Endothelial cell of umbilical vein (primary cell): ENCODE results near the gene IQCB1.

ENCODE experiments used
- CTCF ChIP-seq, 2 donors: IDR thresholded peaks; 1 replicate in 1 of 2; 2 replicates in 1 of 2; pipeline ENCODE4 v1.5.1; 2011; ENCODE audit warnings: low read length in 2 of 2, mild to moderate bottlenecking in 2 of 2, moderate library complexity in 2 of 2, control low read depth in 1 of 2, inconsistent platforms in 1 of 2, low read depth in 1 of 2; ENCODE audit not compliant: insufficient read depth in 1 of 2; ENCODE audit errors: extremely low read depth in 1 of 2
- EZH2 ChIP-seq: IDR thresholded peaks from 2 replicates; pipeline ENCODE4 v1.6.1; 2012; ENCODE audit warnings: borderline replicate concordance, low read depth, mild to moderate bottlenecking, moderate library complexity, low read length, inconsistent platforms; ENCODE audit not compliant: severe bottlenecking
- POLR2A ChIP-seq: IDR thresholded peaks from 2 replicates; pipeline ENCODE4 v1.6.1; 2012; ENCODE audit warnings: low read depth, mild to moderate bottlenecking, control low read depth, low read length
- POLR2AphosphoS5 ChIP-seq: IDR thresholded peaks from 2 replicates; pipeline ENCODE4 v1.6.1; 2012; ENCODE audit warnings: low read depth, mild to moderate bottlenecking, control low read depth, low read length, moderate library complexity; ENCODE audit not compliant: insufficient read depth

- TF ChIP-seq EZH2 (no peak), POLR2AphosphoS5 (no peak), CTCF (IDR thresholded peaks at IDR 0.05; ENCODE audit: extremely low read depth in 1 of 2, insufficient read depth in 1 of 2, low read depth in 1 of 2, low read length in 2 of 2) (no peak), POLR2A (no peak)
Observed at GRCh38 chr3:121878411-121878810, 43.6 kb upstream of the IQCB1 start.
